K562 (cell line): ENCODE measurements around the gene ISG20. TPM values are rescaled to one million over a fixed set of nuclear protein-coding genes. Genes with fewer than 3 reads are reported as not detected.

Source experiments
- ATAC-seq: fragments of 200-7000 bp; cut with Tn5 transposase; 3 replicates; pipeline ENCODE4 v1.9.1; 2020; ENCODE audit warnings: moderate library complexity
- BruUV-seq: library from RNA; stranded (reverse); fragments of 400-500 nt; replicated peaks from 2 replicates; lab custom pipeline; 2021; lab: Mats Ljungman, UMichigan
- CTCF ChIA-PET: fragments of 300-600 bp; formaldehyde crosslinking; extraction: SDS; loops from one replicate; lab custom pipeline; 2021; ENCODE audit warnings: low intra/inter-chr PET ratio; lab: Yijun Ruan, JAX
- POLR2A ChIA-PET: fragments of 300-600, 350-650 bp; sonication (Branson Sonifier 250); formaldehyde crosslinking; extraction: SDS; loops from one replicate; lab custom pipeline; 2021; ENCODE audit warnings: antibody characterized with exemption, inconsistent platforms; lab: Yijun Ruan, JAX
- DNase-seq, 4 experiments: peaks; one replicate each; pipeline versions ENCODE4 v3.0.0 to v3.0.0-alpha.2; 2011 to 2018; ENCODE audit warnings: low spot score in 3 of 4, mixed read lengths in 3 of 4; ENCODE audit errors: extremely low read depth in 1 of 4
- FAIRE-seq: peaks from 2 replicates; lab custom pipeline; 2011; peaks lifted over from hg19 to GRCh38; lab: Jason Lieb, UNC
- H2AFZ ChIP-seq: 2 replicates; pipeline ENCODE4 v1.6.0; 2011; ENCODE audit warnings: low read depth, low read length, control low read depth, inconsistent platforms
- H3K27ac ChIP-seq: fragments of 200-600 bp; 3 replicates; pipeline ENCODE4 v1.8.0; 2011; ENCODE audit warnings: low read depth, mild to moderate bottlenecking, control low read depth, inconsistent platforms, low read length, moderate library complexity, mixed read lengths; ENCODE audit errors: extremely low read depth
- H3K27me3 ChIP-seq, 2 experiments: fragments of 300-600 bp in 1 of 2; 2 replicates in 1 of 2; 3 replicates in 1 of 2; pipeline versions ENCODE4 v1.6.0 to v1.8.0; 2011; ENCODE audit warnings: inconsistent platforms in 2 of 2, low read length in 2 of 2, mild to moderate bottlenecking in 1 of 2, mixed read lengths in 1 of 2, moderate library complexity in 1 of 2; ENCODE audit not compliant: control insufficient read depth in 2 of 2, insufficient read depth in 2 of 2
- H3K36me3 ChIP-seq: fragments of 300-600 bp; 3 replicates; pipeline ENCODE4 v1.8.0; 2011; ENCODE audit warnings: mild to moderate bottlenecking, low read length, inconsistent platforms; ENCODE audit not compliant: control insufficient read depth, insufficient read depth
- H3K4me1 ChIP-seq, 2 experiments: fragments of 200-600 bp in 1 of 2; replicated peaks in 1 of 2; 2 replicates in 1 of 2; 3 replicates in 1 of 2; pipeline versions ENCODE4 v1.5.1 to v1.8.0; 2011; ENCODE audit warnings: inconsistent platforms in 2 of 2, low read length in 2 of 2, mild to moderate bottlenecking in 1 of 2, mixed read lengths in 1 of 2, moderate library complexity in 1 of 2; ENCODE audit not compliant: control insufficient read depth in 2 of 2, insufficient read depth in 2 of 2
- H3K4me2 ChIP-seq: 2 replicates; pipeline ENCODE4 v1.6.1; 2011; ENCODE audit warnings: low read length, control low read depth, inconsistent platforms, mixed read lengths; ENCODE audit not compliant: insufficient read depth
- H3K4me3 ChIP-seq: fragments of 200-600 bp; sonication (generic), shearing (Covaris generic); 2 replicates; pipeline ENCODE4 v1.5.1; 2016; ENCODE audit warnings: control low read depth, inconsistent platforms
- H3K79me2 ChIP-seq: fragments of 200-600 bp; 3 replicates; pipeline ENCODE4 v1.8.0; 2011; ENCODE audit warnings: low read length, inconsistent platforms; ENCODE audit not compliant: control insufficient read depth, insufficient read depth
- H3K9ac ChIP-seq, 2 experiments: 2 replicates each; pipeline versions ENCODE4 v1.6.0 to v1.6.1; 2011; ENCODE audit warnings: low read depth in 2 of 2, low read length in 2 of 2, control low read depth in 1 of 2, inconsistent platforms in 1 of 2, mild to moderate bottlenecking in 1 of 2, mixed read lengths in 1 of 2; ENCODE audit not compliant: insufficient read depth in 1 of 2
- H3K9me1 ChIP-seq: one replicate; pipeline ENCODE4 v1.6.0; 2011; ENCODE audit warnings: inconsistent platforms, mild to moderate bottlenecking, low read length, moderate library complexity; ENCODE audit not compliant: control insufficient read depth, insufficient read depth
- H3K9me3 ChIP-seq: replicated peaks from 2 replicates; pipeline ENCODE4 v1.5.1; 2011; ENCODE audit warnings: low read depth, low read length, inconsistent platforms; ENCODE audit not compliant: control insufficient read depth, insufficient read depth
- H4K20me1 ChIP-seq: replicated peaks from 2 replicates; pipeline ENCODE4 v1.6.1; 2011; ENCODE audit warnings: low read length, inconsistent platforms, mixed read lengths; ENCODE audit not compliant: control insufficient read depth, insufficient read depth
- CEBPG ChIP-seq, 3 experiments: fragments of 200-800 bp in 1 of 3; sonication (Bioruptor generic) in 1 of 3; sonication (generic) in 1 of 3; formaldehyde crosslinking in 1 of 3; IDR thresholded peaks in 2 of 3; conservative IDR thresholded peaks in 1 of 3; 2 replicates each; pipeline versions ENCODE4 v1.6.1 to v1.8.0; 2016 to 2022; ENCODE audit warnings: missing compliant biosample characterization in 2 of 3, missing genetic modification characterization in 2 of 3, mild to moderate bottlenecking in 1 of 3, missing genetic modification reagents in 1 of 3
- FOSL1 ChIP-seq: fragments of 200-800 bp; sonication (Bioruptor generic); conservative IDR thresholded peaks from 2 replicates; pipeline ENCODE4 v1.6.1; 2016; ENCODE audit warnings: missing genetic modification characterization, missing compliant biosample characterization
- FOXO4 ChIP-seq: fragments of 450-650 bp; formaldehyde crosslinking; IDR thresholded peaks from 2 replicates; pipeline ENCODE4 v1.4.0; 2020; ENCODE audit warnings: mild to moderate bottlenecking, moderate library complexity
- GABPA ChIP-seq: fragments of 200-800 bp; sonication (Bioruptor generic); conservative IDR thresholded peaks from 2 replicates; pipeline ENCODE4 v1.6.1; 2016; ENCODE audit warnings: low read depth, missing genetic modification characterization, missing compliant biosample characterization
- IRF2 ChIP-seq: sonication (generic); formaldehyde crosslinking; IDR thresholded peaks from 2 replicates; pipeline ENCODE4 v1.8.1; 2022; ENCODE audit warnings: mild to moderate bottlenecking, missing genetic modification reagents
- JUND ChIP-seq, 2 experiments: IDR thresholded peaks; 2 replicates in 1 of 2; 3 replicates in 1 of 2; pipeline ENCODE4 v1.6.1; 2011; ENCODE audit warnings: borderline replicate concordance in 2 of 2, low read depth in 2 of 2, low read length in 2 of 2, improper control_type of control experiment in 1 of 2, missing biosample characterization in 1 of 2, missing genetic modification characterization in 1 of 2, missing genetic modification reagents in 1 of 2
- MTF1 ChIP-seq: fragments of 250-450 bp; sonication (Bioruptor Pico); IDR thresholded peaks from 2 replicates; pipeline ENCODE4 v1.9.0; 2021; ENCODE audit warnings: moderate library complexity, mild to moderate bottlenecking, inconsistent platforms, borderline replicate concordance
- RB1 ChIP-seq: fragments of 450-650 bp; IDR thresholded peaks from 2 replicates; pipeline ENCODE4 v1.6.1; 2017; ENCODE audit warnings: low read depth, mild to moderate bottlenecking
- RFX7 ChIP-seq: fragments of 250-450 bp; sonication (Bioruptor Pico); IDR thresholded peaks from 2 replicates; pipeline ENCODE4 v1.5.1; 2021; ENCODE audit warnings: mild to moderate bottlenecking
- RNF2 ChIP-seq: sonication (generic); IDR thresholded peaks from 2 replicates; pipeline ENCODE4 v1.6.1; 2016
- ZNF398 ChIP-seq: fragments of 250-450 bp; sonication (Bioruptor Pico); IDR thresholded peaks from 2 replicates; pipeline ENCODE4 v1.8.0; 2021; ENCODE audit warnings: moderate library complexity, mild to moderate bottlenecking, inconsistent platforms
- WGBS: fragments of 100-300 bp; shearing (Covaris generic); methylation state at CpG from one replicate; pipeline ENCODE4 v1.1.6; 2016; ENCODE audit warnings: low coverage, mixed read lengths; ENCODE audit not compliant: insufficient coverage; ENCODE audit errors: missing lambda C conversion rate; 5-methylcytosine and 5-hydroxymethylcytosine counted together
- in situ Hi-C: fragments of 300-500 bp; cut with MboI; formaldehyde crosslinking; loops from 4 replicates; pipeline ENCODE4 v1.15.0; 2018; ENCODE audit warnings: inconsistent platforms, mixed read lengths
- intact Hi-C: fragments of 100-400 bp; cut with micrococcal nuclease; formaldehyde crosslinking; loops from 2 replicates; pipeline ENCODE4 v1.14.2; 2022
- polyA plus RNA-seq, 8 experiments: library from polyadenylated mRNA; depleted of rRNA in 4 of 8; stranded (reverse) in 5 of 8; unstranded in 3 of 8; fragments of >200 nt; fragmentation: Nextera tagmentation in 2 of 8; fragmentation: Illumina TruSeq in 1 of 8; extraction: Ambion mirVana in 2 of 8; extraction: Trizol in 1 of 8; gene quantifications; 2 replicates each; pipeline versions ENCODE4 v1.2.1 to v1.2.3, GENCODE V29; 2011 to 2014; ENCODE audit warnings: inconsistent platforms in 1 of 8, missing spikeins in 1 of 8
- total RNA-seq, 7 experiments: library from RNA; depleted of rRNA in 6 of 7; stranded (reverse); fragments of >200 nt in 6 of 7; fragmentation: Illumina TruSeq in 2 of 7; extraction: Trizol in 2 of 7; gene quantifications; 2 replicates each; pipeline versions ENCODE4 v1.2.1 to v1.2.3, GENCODE V29; 2011 to 2021; ENCODE audit warnings: low replicate concordance in 1 of 7

ISG20 gene
- total and polyA plus RNA-seq, 9 of the 15 experiments (the other 6 are each of a cell fraction or from before 2014, with no cell fraction given), result 0.06 to 2.1 (median 1.00) TPM

- ChIA-PET CTCF (no interaction called here), POLR2A (interaction anchor here (0.6 kb wide), 2 partner anchors 11 to 454 kb away, joined by 3 read pairs; no protein-coding TSS in a partner anchor)
- Histone ChIP-seq H4K20me1 (0 out of 2 replicates have a peak, but pooled peaks cover 2% of the 10 kb centered on the region), H3K27ac (no peak overlapping the region), H3K4me3 (no peak overlapping the region), H3K9ac (peak overlapping the region in 1 of 2 experiments; percentile 75; a peak in 1 of 4 replicates), H2AFZ (no peak overlapping the region), H3K36me3 (peaks cover 37% of the 10 kb centered on the region; the same call in 2 of the 3 replicates), H3K9me3 (no peaks in the 10 kb centered on the region), H3K4me2 (no peak overlapping the region), H3K4me1 (peaks cover 17 to 20% of the 10 kb centered on the region in 2 experiments; a peak in 4 of 5 replicates), H3K27me3 (no peaks in the 10 kb centered on the region), H3K9me1 (no peaks in the 10 kb centered on the region), H3K79me2 (no peaks in the 10 kb centered on the region)
- in situ Hi-C loops, result no loop called here
- ATAC-seq (no peak), FAIRE-seq (no peak), DNase-seq (no peak)
- 78% methylated on average over 11 of the region's 11 CpGs for WGBS
- BruUV-seq, result no TSS peak
- TF ChIP-seq FOSL1 (tag) (peak; percentile 53), JUND (IDR thresholded peaks at IDR 0.05; ENCODE audit: borderline replicate concordance, low read depth, low read length) (peak; percentile 22; the same call in 1 of the 2 replicates), JUND (tag; IDR thresholded peaks at IDR 0.05; ENCODE audit: borderline replicate concordance, low read depth, low read length) (no peak), RFX7 (CRISPR knock-in tag) (no peak)
- intact Hi-C loops, result no loop called here
Observed at GRCh38 chr15:88636050-88636449, 2.8 kb upstream of the ISG20 start.

- BruUV-seq, result no TSS peak
- ChIA-PET POLR2A (interaction anchor here (0.6 kb wide), 1 partner anchor 12 kb away, joined by 3 read pairs; no protein-coding TSS in a partner anchor), CTCF (no interaction called here)
- in situ Hi-C loops (no loop called here), intact Hi-C loops (no loop called here)
- Histone ChIP-seq H3K27me3 (no peaks in the 10 kb centered on the region), H3K4me3 (no peak overlapping the region), H4K20me1 (0 out of 2 replicates have a peak, but pooled peaks cover 2% of the 10 kb centered on the region), H3K36me3 (peaks cover 31% of the 10 kb centered on the region; the same call in 2 of the 3 replicates), H3K4me2 (no peak overlapping the region), H3K79me2 (no peaks in the 10 kb centered on the region), H3K4me1 (peaks cover 17 to 18% of the 10 kb centered on the region in 2 experiments; a peak in 4 of 5 replicates), H3K9me3 (no peaks in the 10 kb centered on the region), H2AFZ (no peak overlapping the region), H3K9me1 (no peaks in the 10 kb centered on the region), H3K27ac (no peak overlapping the region), H3K9ac (peak overlapping the region in 1 of 2 experiments; percentile 17; a peak in 1 of 4 replicates)
- ATAC-seq (no peak), FAIRE-seq (no peak), DNase-seq (no peak)
- WGBS, result 82% methylated on average over 5 of the region's 5 CpGs
- TF ChIP-seq IRF2 (CRISPR knock-in tag) (no peak), CEBPG (CRISPR knock-in tag; IDR thresholded peaks at IDR 0.05) (no peak), CEBPG (tag; conservative IDR thresholded peaks at IDR 0.05 in 1 of 2, IDR thresholded peaks at IDR 0.05 in 1 of 2) (no peak), GABPA (tag) (no peak), RB1 (no peak), ZNF398 (CRISPR knock-in tag) (no peak), FOXO4 (no peak), MTF1 (CRISPR knock-in tag) (no peak), RNF2 (no peak)
Observed at GRCh38 chr15:88636654-88637053, 2.2 kb upstream of the ISG20 start.
